Gastrocnemius medialis (tissue), 4 donors: Measurements from ENCODE around the gene SURF6.

Experiments
- POLR2A ChIP-seq, 2 donors: fragments of 450-650 bp; IDR thresholded peaks; one replicate each; pipeline ENCODE4 v1.6.1; 2017; ENCODE audit warnings: antibody characterized with exemption in 2 of 2, mild to moderate bottlenecking in 2 of 2, moderate library complexity in 2 of 2
- TF ChIP-seq, protein P1 (sequence below), 5 experiments: fragments of 450-650 bp in 3 of 5; fragments of 200-600 bp in 2 of 5; sonication (generic) in 2 of 5; IDR thresholded peaks in 4 of 5; conservative IDR thresholded peaks in 1 of 5; 1 replicate in 4 of 5; 2 replicates in 1 of 5; pipeline ENCODE4 v1.5.1; 2016 to 2019; ENCODE audit warnings: antibody characterized with exemption in 5 of 5, mild to moderate bottlenecking in 3 of 5, moderate library complexity in 3 of 5

DNA sequence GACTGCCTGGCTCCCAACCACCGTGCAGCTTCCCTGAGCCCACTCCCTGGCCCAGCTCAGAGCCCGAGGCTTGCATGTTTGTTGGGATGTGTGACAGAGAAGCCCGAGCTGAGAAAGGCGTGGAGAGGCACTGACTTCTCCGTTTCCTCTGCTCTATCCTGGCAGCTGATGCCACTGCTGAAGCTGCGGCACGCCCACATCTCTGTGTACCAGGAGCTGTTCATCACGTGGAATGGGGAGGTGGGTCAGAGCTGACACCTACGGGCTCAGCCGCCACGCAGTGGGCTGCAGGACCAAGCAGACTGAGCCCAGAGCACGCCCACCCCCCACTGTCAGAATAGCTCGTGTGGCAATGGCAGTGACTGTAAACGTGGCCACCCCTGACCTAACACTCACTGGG, 49.5 kb upstream of the SURF6 start:
- TF ChIP-seq, protein P1, sequence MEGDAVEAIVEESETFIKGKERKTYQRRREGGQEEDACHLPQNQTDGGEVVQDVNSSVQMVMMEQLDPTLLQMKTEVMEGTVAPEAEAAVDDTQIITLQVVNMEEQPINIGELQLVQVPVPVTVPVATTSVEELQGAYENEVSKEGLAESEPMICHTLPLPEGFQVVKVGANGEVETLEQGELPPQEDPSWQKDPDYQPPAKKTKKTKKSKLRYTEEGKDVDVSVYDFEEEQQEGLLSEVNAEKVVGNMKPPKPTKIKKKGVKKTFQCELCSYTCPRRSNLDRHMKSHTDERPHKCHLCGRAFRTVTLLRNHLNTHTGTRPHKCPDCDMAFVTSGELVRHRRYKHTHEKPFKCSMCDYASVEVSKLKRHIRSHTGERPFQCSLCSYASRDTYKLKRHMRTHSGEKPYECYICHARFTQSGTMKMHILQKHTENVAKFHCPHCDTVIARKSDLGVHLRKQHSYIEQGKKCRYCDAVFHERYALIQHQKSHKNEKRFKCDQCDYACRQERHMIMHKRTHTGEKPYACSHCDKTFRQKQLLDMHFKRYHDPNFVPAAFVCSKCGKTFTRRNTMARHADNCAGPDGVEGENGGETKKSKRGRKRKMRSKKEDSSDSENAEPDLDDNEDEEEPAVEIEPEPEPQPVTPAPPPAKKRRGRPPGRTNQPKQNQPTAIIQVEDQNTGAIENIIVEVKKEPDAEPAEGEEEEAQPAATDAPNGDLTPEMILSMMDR (IDR thresholded peaks at IDR 0.05 in 4 of 5, conservative IDR thresholded peaks at IDR 0.05 in 1 of 5), result no peak
- no peak for TF ChIP-seq POLR2A (IDR thresholded peaks at IDR 0.05)
